Activated CD8-positive, alpha-beta T cell treated with anti-CD3 and anti-CD28 coated beads, Interleukin-2, amount 10 ng/mL, durations not matched to agents 7 days and 5 days (primary cell): ENCODE data around the gene MROH8. TPM values are rescaled to one million over a fixed set of nuclear protein-coding genes. Genes with fewer than 3 reads are reported as not detected.

ENCODE experiments used
- ATAC-seq: fragments of 150-1000 bp; cut with Tn5 transposase; one replicate; pipeline ENCODE4 v1.10.0; 2021; ENCODE audit warnings: moderate library complexity
- CTCF ChIA-PET: fragments of 350-600 bp; sonication (Branson Sonifier 250); formaldehyde crosslinking; loops from one replicate; lab custom pipeline; 2021; ENCODE audit warnings: antibody characterized with exemption; lab: Charles Lee
- POLR2A ChIA-PET: fragments of 350-600 bp; sonication (Branson Sonifier 250); formaldehyde crosslinking; loops from one replicate; lab custom pipeline; 2021; ENCODE audit warnings: antibody characterized with exemption; lab: Charles Lee
- DNase-seq: peaks from one replicate; pipeline ENCODE4 v3.0.0-alpha.2; 2020
- H3K27ac Mint-ChIP-seq: one replicate; pipeline ENCODE4 v1.8.0; 2021; ENCODE audit warnings: mild to moderate bottlenecking, mixed read lengths
- H3K27me3 Mint-ChIP-seq: one replicate; pipeline ENCODE4 v1.8.0; 2021; ENCODE audit warnings: low read depth, mixed read lengths
- H3K36me3 Mint-ChIP-seq: one replicate; pipeline ENCODE4 v1.8.0; 2021; ENCODE audit warnings: low read depth, mixed read lengths
- H3K4me1 Mint-ChIP-seq: one replicate; pipeline ENCODE4 v1.8.0; 2021; ENCODE audit warnings: low read depth, mixed read lengths
- H3K4me3 Mint-ChIP-seq: one replicate; pipeline ENCODE4 v1.8.0; 2021; ENCODE audit warnings: mild to moderate bottlenecking, mixed read lengths
- H3K9me3 Mint-ChIP-seq: one replicate; pipeline ENCODE4 v1.8.0; 2022; ENCODE audit warnings: mixed read lengths; ENCODE audit not compliant: insufficient read depth
- total RNA-seq, 2 experiments: library from RNA; stranded (reverse); gene quantifications; one replicate each; pipeline ENCODE4 v1.2.3, GENCODE V29; 2021

Gene MROH8
- total RNA-seq, 2 experiments from 2014 or later, result 2.6 to 2.8 TPM

DNA sequence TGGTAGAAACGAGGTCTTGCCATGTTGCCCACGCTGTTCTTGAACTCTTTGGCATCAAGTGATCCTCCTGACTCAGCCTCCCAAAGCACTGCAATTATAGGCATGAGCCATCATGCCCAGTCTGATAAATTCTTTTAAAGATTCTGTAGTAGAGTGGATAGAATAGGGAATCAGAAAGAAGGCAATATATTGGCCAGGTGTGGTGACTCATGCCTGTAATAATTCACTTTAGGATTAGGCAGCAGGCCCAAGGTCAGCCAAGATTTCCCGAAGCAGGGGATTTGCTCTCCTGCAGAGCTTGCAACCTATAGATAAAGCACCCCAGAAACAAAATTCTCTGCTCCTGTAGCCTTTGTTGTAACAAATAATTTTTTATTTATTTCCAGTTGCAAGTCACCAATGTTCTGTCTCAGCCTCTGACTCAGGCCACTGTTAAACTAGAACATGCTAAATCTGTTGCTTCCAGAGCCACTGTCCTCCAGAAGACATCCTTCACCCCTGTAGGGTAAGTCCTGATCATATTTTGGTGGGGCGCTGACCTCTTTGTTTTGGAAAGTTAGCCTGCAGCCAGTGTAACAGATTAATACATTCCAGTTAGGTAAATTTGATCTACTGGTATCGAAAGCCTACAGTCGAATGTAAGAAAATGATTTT is 30.4 kb upstream of the MROH8 start:
- DNase-seq (no peak), ATAC-seq (no peak)
- Mint-ChIP-seq H3K4me1 (no peaks in the 10 kb centered on the region), H3K9me3 (no peaks in the 10 kb centered on the region), H3K36me3 (peaks cover 57% of the 10 kb centered on the region), H3K4me3 (no peak overlapping the region), H3K27ac (no peak overlapping the region), H3K27me3 (no peaks in the 10 kb centered on the region)
- ChIA-PET POLR2A (interaction anchor here (0.6 kb wide), 1 partner anchor 44 kb away, joined by 4 read pairs; no protein-coding TSS in a partner anchor), CTCF (interaction anchor here (1.2 to 2.0 kb wide), 2 partner anchors 14 to 18 kb away, joined by 4 to 9 read pairs; no protein-coding TSS in a partner anchor)

- Mint-ChIP-seq H3K36me3 (peaks cover 59% of the 10 kb centered on the region), H3K4me3 (no peak overlapping the region), H3K4me1 (no peaks in the 10 kb centered on the region)
These were observed 29.8 kb upstream of the MROH8 start for GRCh38 chr20:37209193-37209592.

GRCh38 chr20:37207171-37207570 is 27.8 kb upstream of the MROH8 start:
- ATAC-seq (no peak), DNase-seq (no peak)
- ChIA-PET CTCF (no interaction called here), POLR2A (no interaction called here)
- Mint-ChIP-seq H3K4me3 (no peak overlapping the region), H3K36me3 (peaks cover 54% of the 10 kb centered on the region), H3K4me1 (no peaks in the 10 kb centered on the region), H3K27me3 (no peaks in the 10 kb centered on the region), H3K27ac (no peak overlapping the region), H3K9me3 (no peaks in the 10 kb centered on the region)

More at GRCh38 chr20:37209193-37209592, 29.8 kb upstream of the MROH8 start:
- ChIA-PET POLR2A (no interaction called here), CTCF (interaction anchor here (2.0 kb wide), 1 partner anchor 14 kb away, joined by 9 read pairs; no protein-coding TSS in a partner anchor)
- no peak for DNase-seq
- Mint-ChIP-seq H3K9me3 (no peaks in the 10 kb centered on the region), H3K27me3 (no peaks in the 10 kb centered on the region), H3K27ac (no peak overlapping the region)
- no peak for ATAC-seq

DNA sequence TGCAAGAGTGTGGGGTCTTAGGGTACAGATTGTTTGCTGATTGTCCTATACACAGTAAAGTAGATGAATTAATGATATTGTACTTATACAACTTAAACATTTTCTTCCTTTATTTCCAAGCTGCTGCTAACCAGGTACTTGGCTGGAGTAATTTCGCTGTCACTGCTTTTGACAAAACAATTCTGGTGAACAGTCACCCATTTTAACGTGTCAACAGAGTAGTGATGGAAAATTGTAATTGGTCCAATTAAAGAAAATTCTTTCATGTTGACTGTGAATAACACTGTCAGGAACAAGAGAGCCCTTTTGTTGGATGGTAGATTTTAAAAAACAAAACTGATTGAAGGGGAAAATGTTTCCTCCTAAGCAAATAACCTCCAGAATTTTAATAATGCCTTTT is 26.4 kb upstream of the MROH8 start:
- ChIA-PET POLR2A (no interaction called here), CTCF (interaction anchor here (1.4 to 2.5 kb wide), 2 partner anchors 10 to 24 kb away, joined by 3 to 18 read pairs; no protein-coding TSS in a partner anchor)
- DNase-seq (no peak), ATAC-seq (no peak)
- H3K4me3 Mint-ChIP-seq, result no peak overlapping the region
- H3K4me1 Mint-ChIP-seq, result no peaks in the 10 kb centered on the region
- H3K9me3 Mint-ChIP-seq, result no peaks in the 10 kb centered on the region
- H3K27ac Mint-ChIP-seq, result no peak overlapping the region
- H3K36me3 Mint-ChIP-seq, result peaks cover 64% of the 10 kb centered on the region
- no peaks in the 10 kb centered on the region for H3K27me3 Mint-ChIP-seq

- ATAC-seq, result no peak
- Mint-ChIP-seq H3K4me1 (no peaks in the 10 kb centered on the region), H3K9me3 (no peaks in the 10 kb centered on the region), H3K27ac (no peak overlapping the region), H3K4me3 (no peak overlapping the region), H3K36me3 (peaks cover 70% of the 10 kb centered on the region), H3K27me3 (no peaks in the 10 kb centered on the region)
- ChIA-PET CTCF (interaction anchor here (1.4 to 2.5 kb wide), 2 partner anchors 10 to 24 kb away, joined by 3 to 18 read pairs; no protein-coding TSS in a partner anchor), POLR2A (no interaction called here)
- no peak for DNase-seq
These were observed 25.8 kb upstream of the MROH8 start for GRCh38 chr20:37205130-37205529.

- H3K27ac Mint-ChIP-seq, result no peak overlapping the region
- ChIA-PET POLR2A (no interaction called here), CTCF (interaction anchor here (2.5 kb wide), 1 partner anchor 8 kb away, joined by 18 read pairs; no protein-coding TSS in a partner anchor)
- H3K36me3 Mint-ChIP-seq, result peaks cover 70% of the 10 kb centered on the region
- ATAC-seq (no peak), DNase-seq (no peak)
- no peaks in the 10 kb centered on the region for H3K4me1 Mint-ChIP-seq
- H3K27me3 Mint-ChIP-seq, result no peaks in the 10 kb centered on the region
- H3K9me3 Mint-ChIP-seq, result no peaks in the 10 kb centered on the region
- no peak overlapping the region for H3K4me3 Mint-ChIP-seq
These were observed 24.7 kb upstream of the MROH8 start for GRCh38 chr20:37204056-37204455.

DNA sequence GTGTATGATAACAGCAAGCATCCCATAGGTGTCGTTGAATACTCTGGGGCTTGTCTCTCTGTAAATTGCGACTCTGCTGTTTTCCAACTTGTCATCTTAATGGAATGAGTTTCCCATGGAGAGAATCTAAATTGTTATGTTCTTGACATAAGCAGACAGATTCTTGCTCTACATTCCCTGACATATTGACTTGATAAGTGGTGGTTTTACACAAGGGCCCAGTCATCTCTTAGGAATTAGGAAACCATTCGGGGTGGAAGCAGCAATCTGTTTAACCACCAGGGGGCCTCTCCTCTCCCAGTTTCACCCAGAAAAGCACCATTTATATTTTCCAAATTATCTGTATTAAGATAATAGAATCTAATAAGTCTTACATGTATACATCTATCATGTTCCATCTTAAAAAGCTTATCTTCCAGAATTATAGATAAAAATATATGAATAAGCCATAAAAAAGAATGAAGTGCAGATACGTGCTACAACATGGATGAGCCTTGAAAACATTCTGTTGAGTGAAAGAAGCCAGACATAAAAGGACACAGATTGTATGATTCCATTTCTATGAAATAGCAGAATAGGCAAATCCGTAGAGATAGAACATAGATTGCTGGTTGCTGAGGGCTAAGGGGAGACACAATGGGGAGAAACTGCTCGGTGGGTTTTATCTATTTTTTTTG is 23.1 kb upstream of the MROH8 start:
- Mint-ChIP-seq H3K9me3 (no peaks in the 10 kb centered on the region), H3K4me3 (no peak overlapping the region), H3K4me1 (no peaks in the 10 kb centered on the region), H3K36me3 (peaks cover 63% of the 10 kb centered on the region), H3K27me3 (no peaks in the 10 kb centered on the region), H3K27ac (no peak overlapping the region)
- CTCF ChIA-PET, result interaction anchor here (1.0 to 6.2 kb wide), 6 partner anchors 12 to 331 kb away, joined by 3 to 45 read pairs (median 4); partner anchors contain the start of genes MROH8 and RPN2
- ATAC-seq (no peak), DNase-seq (peak; percentile 30)
- POLR2A ChIA-PET, result no interaction called here

GRCh38 chr20:37201827-37202162 is 22.4 kb upstream of the MROH8 start:
- ChIA-PET POLR2A (no interaction called here), CTCF (interaction anchor here (1.3 to 6.2 kb wide), 2 partner anchors 11 to 23 kb away, joined by 3 to 45 read pairs; partner anchors contain the start of genes MROH8 and RPN2)
- DNase-seq (no peak), ATAC-seq (no peak)
- no peaks in the 10 kb centered on the region for H3K27me3 Mint-ChIP-seq
- H3K9me3 Mint-ChIP-seq, result no peaks in the 10 kb centered on the region
- H3K27ac Mint-ChIP-seq, result no peak overlapping the region
- H3K36me3 Mint-ChIP-seq, result peaks cover 62% of the 10 kb centered on the region
- H3K4me1 Mint-ChIP-seq, result peaks cover 5% of the 10 kb centered on the region
- H3K4me3 Mint-ChIP-seq, result no peak overlapping the region

- ATAC-seq, result no peak
- H3K4me1 Mint-ChIP-seq, result peaks cover 9% of the 10 kb centered on the region
- no peaks in the 10 kb centered on the region for H3K27me3 Mint-ChIP-seq
- no peak overlapping the region for H3K4me3 Mint-ChIP-seq
- H3K27ac Mint-ChIP-seq, result no peak overlapping the region
- CTCF ChIA-PET, result interaction anchor here (0.9 to 6.2 kb wide), 4 partner anchors 8 to 332 kb away, joined by 3 to 45 read pairs (median 3); partner anchors contain the start of genes MROH8 and RPN2
- DNase-seq, result no peak
- H3K36me3 Mint-ChIP-seq, result peaks cover 64% of the 10 kb centered on the region
- H3K9me3 Mint-ChIP-seq, result no peaks in the 10 kb centered on the region
- POLR2A ChIA-PET, result no interaction called here
These were observed 21.8 kb upstream of the MROH8 start for GRCh38 chr20:37200926-37201826.

- no peaks in the 10 kb centered on the region for H3K27me3 Mint-ChIP-seq
- no peak for ATAC-seq
- ChIA-PET CTCF (interaction anchor here (1.3 to 6.2 kb wide), 2 partner anchors 10 to 22 kb away, joined by 3 to 45 read pairs; partner anchors contain the start of genes MROH8 and RPN2), POLR2A (no interaction called here)
- DNase-seq, result no peak
- H3K27ac Mint-ChIP-seq, result no peak overlapping the region
- H3K36me3 Mint-ChIP-seq, result peaks cover 63% of the 10 kb centered on the region
- no peak overlapping the region for H3K4me3 Mint-ChIP-seq
- peaks cover 14% of the 10 kb centered on the region for H3K4me1 Mint-ChIP-seq
- H3K9me3 Mint-ChIP-seq, result no peaks in the 10 kb centered on the region
These were observed 21.0 kb upstream of the MROH8 start for GRCh38 chr20:37200376-37200775.

- POLR2A ChIA-PET, result no interaction called here
- H3K4me3 Mint-ChIP-seq, result no peak overlapping the region
- H3K36me3 Mint-ChIP-seq, result peaks cover 55% of the 10 kb centered on the region
- no peak for ATAC-seq
- no peaks in the 10 kb centered on the region for H3K27me3 Mint-ChIP-seq
- DNase-seq, result no peak
- H3K4me1 Mint-ChIP-seq, result peaks cover 27% of the 10 kb centered on the region
- peak overlapping the region; percentile 58 for H3K27ac Mint-ChIP-seq
- CTCF ChIA-PET, result interaction anchor here (6.2 kb wide), 1 partner anchor 9 kb away, joined by 45 read pairs; no protein-coding TSS in a partner anchor
- H3K9me3 Mint-ChIP-seq, result no peaks in the 10 kb centered on the region
These were observed 19.7 kb upstream of the MROH8 start for GRCh38 chr20:37198932-37199660.
